Kasumi-1 (cell line): ENCODE data around the gene FBXL17.
A peak's percentile ranks its signal among the peaks of the same experiment; 100 is the strongest.

Experiments used
- DNase-seq, 2 experiments: peaks; one replicate each; lab custom pipeline; 2025; lab: John Stamatoyannopoulos, UW

FBXL17 gene

GRCh38 chr5:108084105-108084504, 297.8 kb downstream of the FBXL17 start:
- no peak for DNase-seq

- no peak for DNase-seq
Observed at GRCh38 chr5:108083232-108083631, 298.7 kb downstream of the FBXL17 start.

GRCh38 chr5:108081707-108082106, 300.2 kb downstream of the FBXL17 start:
- no peak for DNase-seq

- DNase-seq, result no peak
Observed at GRCh38 chr5:108079753-108080152, 302.1 kb downstream of the FBXL17 start.

- DNase-seq, result no peak
Observed at GRCh38 chr5:108078882-108079281, 303.0 kb downstream of the FBXL17 start.

GRCh38 chr5:108078345-108078744, 303.6 kb downstream of the FBXL17 start:
- no peak for DNase-seq

GRCh38 chr5:108074626-108075025, 307.3 kb downstream of the FBXL17 start:
- DNase-seq, result no peak

GRCh38 chr5:108064302-108064701, 317.6 kb downstream of the FBXL17 start:
- DNase-seq, result no peak

GRCh38 chr5:108061941-108062340, 320.0 kb downstream of the FBXL17 start:
- peak; percentile 8 to 27 for DNase-seq

GRCh38 chr5:108060340-108060739, 321.6 kb downstream of the FBXL17 start:
- DNase-seq, result no peak

GRCh38 chr5:108059334-108059733, 322.6 kb downstream of the FBXL17 start:
- DNase-seq, result no peak

- DNase-seq, result peak in 1 of 2 experiments; percentile 6
Observed at GRCh38 chr5:108054349-108054748, 327.5 kb downstream of the FBXL17 start.

GRCh38 chr5:108046955-108047670, 334.8 kb downstream of the FBXL17 start:
- no peak for DNase-seq

GRCh38 chr5:108036482-108036881, 345.4 kb downstream of the FBXL17 start:
- DNase-seq, result no peak

GRCh38 chr5:108028883-108029282, 353.0 kb downstream of the FBXL17 start:
- DNase-seq, result no peak

- no peak for DNase-seq
Observed at GRCh38 chr5:108028412-108028811, 353.5 kb downstream of the FBXL17 start.

GRCh38 chr5:108025957-108026356, 355.9 kb downstream of the FBXL17 start:
- DNase-seq, result no peak

GRCh38 chr5:108024986-108025385, 356.9 kb downstream of the FBXL17 start:
- DNase-seq, result no peak

- no peak for DNase-seq
Observed at GRCh38 chr5:108016101-108016500, 365.8 kb downstream of the FBXL17 start.

- no peak for DNase-seq
Observed at GRCh38 chr5:108006791-108007190, 375.1 kb downstream of the FBXL17 start.

GRCh38 chr5:108003178-108003577, 378.7 kb downstream of the FBXL17 start:
- DNase-seq, result peak; percentile 24 to 39

GRCh38 chr5:108001222-108001621, 380.7 kb downstream of the FBXL17 start:
- no peak for DNase-seq

GRCh38 chr5:107997338-107997980, 384.4 kb downstream of the FBXL17 start:
- no peak for DNase-seq

- DNase-seq, result no peak
Observed at GRCh38 chr5:107993341-107993740, 388.6 kb downstream of the FBXL17 start.
